CD1c-positive myeloid dendritic cell (primary cell): ENCODE data around the gene SLC50A1.
A peak's percentile ranks its signal among the peaks of the same experiment; 100 is the strongest.

ENCODE experiments used
- DNase-seq: peaks from one replicate; pipeline ENCODE4 v3.0.0-alpha.2; 2016; ENCODE audit errors: extremely low spot score

The SLC50A1 gene

GRCh38 chr1:155170101-155170785 lies 34.6 kb downstream of the SLC50A1 start:
- DNase-seq, result no peak

GRCh38 chr1:155170806-155171205 lies 35.2 kb downstream of the SLC50A1 start:
- DNase-seq, result no peak

- DNase-seq, result peak; percentile 36
These were observed 36.4 kb downstream of the SLC50A1 start for GRCh38 chr1:155171836-155172731.

DNA sequence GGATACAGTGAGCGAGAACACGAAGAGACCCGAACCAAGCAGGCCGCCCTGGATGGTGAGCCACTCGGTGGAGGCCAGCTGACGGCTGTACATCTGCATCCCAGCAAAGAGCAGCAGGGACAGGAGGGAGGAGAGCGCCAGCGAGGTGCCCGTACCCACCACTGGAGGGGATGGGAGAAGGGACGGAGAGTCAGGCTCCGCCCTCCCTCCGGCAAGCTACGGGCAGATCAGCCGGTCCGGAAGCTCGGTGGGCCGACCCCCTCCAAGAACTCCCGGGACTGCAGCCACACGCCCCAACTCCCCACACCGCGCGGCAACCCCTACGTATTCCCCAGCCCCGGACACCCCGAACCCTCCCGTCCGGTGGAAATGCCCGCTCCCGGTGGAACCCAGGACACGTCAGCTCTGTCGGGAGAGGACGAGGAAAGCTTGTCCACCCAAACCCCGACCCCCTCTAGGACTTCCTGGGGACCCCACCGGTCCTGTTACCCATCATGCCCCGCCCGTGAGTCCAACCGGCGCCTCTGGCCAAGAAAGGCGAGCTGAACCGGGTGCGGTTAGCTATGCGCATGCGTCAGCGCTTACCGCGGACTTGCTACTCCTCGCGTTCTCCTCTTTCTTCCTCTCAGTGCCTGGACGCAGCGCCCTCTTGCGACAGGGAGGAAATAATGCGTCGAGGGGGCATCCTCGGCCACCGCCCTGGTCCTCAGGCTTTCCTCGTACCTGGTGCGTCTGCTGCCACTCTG lies 37.3 kb downstream of the SLC50A1 start, which contains the start of gene KRTCAP2:
KRTCAP2 (minus strand) TSS at position 573 of the 746 bp plus-strand sequence; CDS start at position 493, 80 bp downstream.
- peak; percentile 98 for DNase-seq

- peak; percentile 24 for DNase-seq
These were observed 38.0 kb downstream of the SLC50A1 start, which contains the start of gene TRIM46 for GRCh38 chr1:155173478-155174323. TSS of gene TRIM46 (plus strand) at chr1:155173849. CDS start at chr1:155173967, 118 bp downstream.

- peak; percentile 50 for DNase-seq
These were observed 39.0 kb downstream of the SLC50A1 start for GRCh38 chr1:155174324-155175280.

GRCh38 chr1:155175281-155175926 lies 39.8 kb downstream of the SLC50A1 start:
- DNase-seq, result no peak

DNA sequence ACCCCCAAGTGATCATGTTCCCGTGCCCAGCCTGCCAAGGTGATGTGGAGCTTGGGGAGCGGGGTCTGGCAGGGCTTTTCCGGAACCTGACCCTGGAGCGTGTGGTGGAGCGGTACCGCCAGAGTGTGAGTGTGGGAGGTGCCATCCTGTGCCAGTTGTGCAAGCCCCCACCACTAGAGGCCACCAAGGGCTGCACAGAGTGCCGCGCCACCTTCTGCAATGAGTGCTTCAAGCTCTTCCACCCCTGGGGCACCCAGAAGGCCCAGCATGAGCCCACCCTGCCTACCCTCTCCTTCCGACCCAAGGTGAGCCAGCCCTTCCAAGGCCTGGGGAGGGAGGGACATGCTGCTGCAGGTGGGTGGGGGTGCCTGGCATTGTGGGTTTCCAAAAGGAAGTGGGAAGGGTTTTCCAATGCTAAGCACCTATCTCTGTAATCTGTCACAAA lies 40.3 kb downstream of the SLC50A1 start:
- peak; percentile 29 for DNase-seq

GRCh38 chr1:155176544-155177071 lies 41.0 kb downstream of the SLC50A1 start:
- DNase-seq, result peak; percentile 87

- no peak for DNase-seq
These were observed 41.7 kb downstream of the SLC50A1 start for GRCh38 chr1:155177192-155177917.

GRCh38 chr1:155177918-155178281 lies 42.2 kb downstream of the SLC50A1 start:
- no peak for DNase-seq

- DNase-seq, result peak; percentile 86
These were observed 42.9 kb downstream of the SLC50A1 start for GRCh38 chr1:155178441-155179111.

DNA sequence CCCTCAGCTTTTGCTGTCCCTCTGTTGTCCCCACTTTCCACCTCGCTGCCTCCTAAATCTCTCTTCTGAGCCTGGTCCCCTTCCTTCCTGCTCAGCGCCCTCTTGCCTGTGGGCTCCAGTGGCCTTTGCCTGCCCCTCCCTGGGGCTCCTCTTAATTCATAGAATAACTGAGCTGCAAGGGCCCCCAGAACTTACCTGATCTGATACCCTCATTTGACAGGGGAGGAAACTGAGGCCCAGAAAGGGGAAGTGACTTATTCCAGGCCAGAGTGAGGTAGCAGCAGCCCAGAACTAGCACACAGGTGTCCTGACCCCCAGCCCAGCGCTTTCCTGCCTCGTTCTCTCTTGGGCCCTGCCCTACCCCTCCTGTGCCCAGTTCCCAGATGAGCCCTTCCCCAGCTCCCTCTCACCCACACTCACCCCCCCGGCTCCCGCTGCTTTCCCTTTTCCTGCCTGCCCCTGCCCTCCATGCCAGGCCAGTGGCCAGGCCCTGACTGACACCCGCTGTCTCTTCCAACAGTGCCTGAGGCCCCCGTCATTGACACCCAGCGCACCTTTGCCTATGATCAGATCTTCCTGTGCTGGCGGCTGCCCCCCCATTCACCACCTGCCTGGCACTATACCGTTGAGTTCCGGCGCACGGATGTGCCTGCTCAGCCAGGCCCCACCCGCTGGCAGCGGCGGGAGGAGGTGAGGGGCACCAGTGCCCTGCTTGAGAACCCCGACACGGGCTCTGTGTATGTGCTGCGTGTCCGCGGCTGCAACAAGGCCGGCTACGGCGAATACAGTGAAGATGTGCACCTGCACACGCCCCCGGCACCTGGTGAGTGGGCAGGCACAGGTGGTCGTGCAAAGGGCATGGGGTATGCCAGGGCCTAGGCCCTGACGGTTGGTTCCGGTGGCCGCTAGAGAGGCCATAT lies 43.7 kb downstream of the SLC50A1 start:
- no peak for DNase-seq

- DNase-seq, result no peak
These were observed 45.9 kb downstream of the SLC50A1 start for GRCh38 chr1:155181371-155182051.

DNA sequence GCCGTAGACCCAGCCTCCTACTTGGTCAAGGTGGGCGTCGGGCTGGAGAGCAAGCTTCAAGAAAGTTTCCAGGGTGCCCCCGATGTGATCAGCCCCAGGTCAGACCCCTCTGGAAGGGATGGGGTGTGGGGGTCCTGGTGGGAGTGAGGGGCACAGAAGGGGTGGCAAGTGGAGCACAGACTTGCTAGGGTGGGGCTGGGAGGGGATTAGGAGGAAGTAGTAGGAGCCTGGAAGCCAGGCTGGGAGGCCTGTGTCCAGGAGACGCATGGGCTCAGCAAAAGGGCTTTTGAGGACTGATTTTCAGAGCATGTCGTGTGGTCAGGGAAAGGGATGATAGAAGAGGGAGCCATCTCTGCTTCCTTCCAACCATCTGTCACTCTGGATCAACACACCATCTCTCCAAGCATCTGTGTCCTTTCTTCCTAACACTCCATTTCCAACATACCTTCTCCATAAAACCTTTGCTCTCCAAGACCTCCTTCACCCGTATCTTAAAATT lies 46.4 kb downstream of the SLC50A1 start:
- DNase-seq, result no peak

DNA sequence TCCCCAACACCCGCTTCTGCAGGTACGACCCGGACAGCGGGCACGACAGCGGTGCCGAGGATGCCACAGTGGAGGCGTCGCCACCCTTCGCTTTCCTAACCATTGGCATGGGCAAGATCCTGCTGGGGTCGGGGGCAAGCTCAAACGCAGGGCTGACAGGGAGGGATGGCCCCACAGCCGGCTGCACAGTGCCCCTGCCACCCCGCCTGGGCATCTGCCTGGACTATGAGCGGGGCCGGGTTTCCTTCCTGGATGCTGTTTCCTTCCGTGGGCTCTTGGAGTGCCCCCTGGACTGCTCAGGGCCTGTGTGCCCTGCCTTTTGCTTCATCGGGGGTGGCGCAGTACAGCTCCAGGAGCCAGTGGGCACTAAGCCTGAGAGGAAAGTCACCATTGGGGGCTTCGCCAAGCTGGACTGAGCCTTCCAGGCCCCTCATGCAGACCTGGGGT lies 48.1 kb downstream of the SLC50A1 start:
- no peak for DNase-seq
